HG03558 (cell line): ENCODE data around the gene LHFPL2.

ENCODE experiments used
- ATAC-seq: cut with Tn5 transposase; IDR thresholded peaks from one replicate; pipeline ENCODE4 v1.9.1; 2021; ENCODE audit warnings: moderate number of reproducible peaks; ENCODE audit not compliant: unreplicated experiment; ENCODE audit errors: extremely low read depth

Gene LHFPL2

GRCh38 chr5:78534148-78534904, 114.2 kb downstream of the LHFPL2 start:
- no peak for ATAC-seq

GRCh38 chr5:78533356-78533755, 115.2 kb downstream of the LHFPL2 start:
- no peak for ATAC-seq

- ATAC-seq: no peak
These were observed 118.1 kb downstream of the LHFPL2 start for GRCh38 chr5:78530342-78531096.

- no peak for ATAC-seq
These were observed 120.6 kb downstream of the LHFPL2 start for GRCh38 chr5:78527925-78528324.

- ATAC-seq: no peak
These were observed 121.3 kb downstream of the LHFPL2 start for GRCh38 chr5:78527054-78527859.

GRCh38 chr5:78526049-78526525, 122.5 kb downstream of the LHFPL2 start:
- no peak for ATAC-seq

- ATAC-seq: no peak
These were observed 125.0 kb downstream of the LHFPL2 start for GRCh38 chr5:78523314-78524193.

GRCh38 chr5:78522476-78523260, 125.9 kb downstream of the LHFPL2 start:
- ATAC-seq: no peak

GRCh38 chr5:78521455-78521854, 127.1 kb downstream of the LHFPL2 start:
- no peak for ATAC-seq

GRCh38 chr5:78519198-78519941, 129.2 kb downstream of the LHFPL2 start:
- ATAC-seq: no peak

GRCh38 chr5:78518365-78519197, 130.0 kb downstream of the LHFPL2 start:
- ATAC-seq: no peak

- ATAC-seq: no peak
These were observed 132.9 kb downstream of the LHFPL2 start for GRCh38 chr5:78515670-78516069.

- ATAC-seq: no peak
These were observed 133.9 kb downstream of the LHFPL2 start for GRCh38 chr5:78514427-78515330.

- no peak for ATAC-seq
These were observed 135.1 kb downstream of the LHFPL2 start for GRCh38 chr5:78513441-78513840.

GRCh38 chr5:78512435-78512834, 136.1 kb downstream of the LHFPL2 start:
- no peak for ATAC-seq

- no peak for ATAC-seq
These were observed 137.3 kb downstream of the LHFPL2 start for GRCh38 chr5:78511121-78511906.
